ENCODE data around the gene MPV17.
A peak's percentile ranks its signal among the peaks of the same experiment; 100 is the strongest.
"Not testable (repeated sequence)": the region's sequence is repeated elsewhere in the genome, so short reads cannot be mapped to it uniquely, and the experiment has no call there.

Gene MPV17

GRCh38 chr2:27322301-27322765, 564 bp downstream of the MPV17 start:
- DNase-seq = no peak

- DNase-seq = no peak
These were observed 1.8 kb downstream of the MPV17 start for GRCh38 chr2:27320958-27321543.

GRCh38 chr2:27319839-27320238, 3.1 kb downstream of the MPV17 start:
- not testable (repeated sequence) for DNase-seq

- no peak for DNase-seq
These were observed 6.1 kb downstream of the MPV17 start for GRCh38 chr2:27316655-27317412.

GRCh38 chr2:27315122-27315521, 7.8 kb downstream of the MPV17 start:
- no peak for DNase-seq

GRCh38 chr2:27314709-27315108, 8.2 kb downstream of the MPV17 start:
- DNase-seq = no peak

GRCh38 chr2:27313882-27314645, 8.8 kb downstream of the MPV17 start:
- no peak for DNase-seq

GRCh38 chr2:27312152-27312551, 10.7 kb downstream of the MPV17 start:
- no peak for DNase-seq

GRCh38 chr2:27309651-27310050, 13.2 kb downstream of the MPV17 start:
- DNase-seq = no peak

GRCh38 chr2:27308359-27308881, 14.5 kb downstream of the MPV17 start, which contains the start of gene UCN:
Gene UCN (minus strand): TSS chr2:27308445. CDS start chr2:27307895, 550 bp downstream.
- no peak for DNase-seq

GRCh38 chr2:27307545-27308358, 15.1 kb downstream of the MPV17 start:
- DNase-seq = no peak

- DNase-seq = no peak
These were observed 15.7 kb downstream of the MPV17 start for GRCh38 chr2:27307287-27307544.

- peak; percentile 18 to 32 for DNase-seq
These were observed 16.2 kb downstream of the MPV17 start for GRCh38 chr2:27306573-27307286.

- no peak for DNase-seq
These were observed 16.8 kb downstream of the MPV17 start for GRCh38 chr2:27306136-27306535.

- no peak for DNase-seq
These were observed 17.4 kb downstream of the MPV17 start for GRCh38 chr2:27305516-27305915.

- no peak for DNase-seq
These were observed 18.2 kb downstream of the MPV17 start for GRCh38 chr2:27304488-27305240.

GRCh38 chr2:27303093-27304025, 19.5 kb downstream of the MPV17 start:
- peak; percentile 34 to 45 for DNase-seq

- DNase-seq = not testable (repeated sequence)
These were observed 22.3 kb downstream of the MPV17 start for GRCh38 chr2:27300606-27301005.

GRCh38 chr2:27298391-27299080, 24.4 kb downstream of the MPV17 start:
- DNase-seq = no peak

- DNase-seq = no peak
These were observed 25.7 kb downstream of the MPV17 start for GRCh38 chr2:27297195-27297594.
